PC-9 (cell line): Measurements from ENCODE around the gene ABCA7. TPM values are rescaled to one million over a fixed set of nuclear protein-coding genes. Genes with fewer than 3 reads are reported as not detected.

Source experiments
- BruUV-seq: library from RNA; stranded (reverse); fragments of 400-500 nt; replicated peaks from 2 replicates; lab custom pipeline; 2021; lab: Mats Ljungman, UMichigan
- CTCF ChIA-PET: fragments of 300-600 bp; sonication (Branson Sonifier 250); formaldehyde crosslinking; loops from one replicate; lab custom pipeline; 2022; ENCODE audit warnings: antibody characterized with exemption; lab: Charles Lee
- POLR2A ChIA-PET: fragments of 300-600 bp; sonication (Branson Sonifier 250); formaldehyde crosslinking; loops from one replicate; lab custom pipeline; 2022; ENCODE audit warnings: antibody characterized with exemption; ENCODE audit not compliant: unreplicated experiment; lab: Charles Lee
- DNase-seq, 2 experiments: peaks; one replicate each; pipeline versions ENCODE4 v3.0.0 to v3.0.0-alpha.2; 2015 to 2022; ENCODE audit warnings: mixed read lengths in 1 of 2
- H2AFZ ChIP-seq: fragments of 200-600 bp; sonication (generic); 2 replicates; pipeline ENCODE4 v1.8.1; 2017; ENCODE audit warnings: antibody characterized with exemption
- H3F3A ChIP-seq: fragments of 200-600 bp; sonication (generic); 2 replicates; pipeline ENCODE4 v1.8.1; 2017; ENCODE audit warnings: antibody characterized with exemption, mild to moderate bottlenecking, low read depth; ENCODE audit not compliant: insufficient read depth
- H3K27ac ChIP-seq: fragments of 200-600 bp; sonication (generic); 2 replicates; pipeline ENCODE4 v1.6.1; 2016; ENCODE audit warnings: mixed run types
- H3K27me3 ChIP-seq: fragments of 200-600 bp; sonication (generic); 2 replicates; pipeline ENCODE4 v1.6.1; 2016; ENCODE audit warnings: low read depth, mixed run types; ENCODE audit not compliant: insufficient read depth
- H3K36me3 ChIP-seq: fragments of 200-600 bp; sonication (generic); 2 replicates; pipeline ENCODE4 v1.6.1; 2016; ENCODE audit warnings: low read depth, mixed run types
- H3K4me1 ChIP-seq: fragments of 200-600 bp; sonication (generic); replicated peaks from 2 replicates; pipeline ENCODE4 v1.6.1; 2016; ENCODE audit warnings: mixed run types; ENCODE audit not compliant: insufficient read depth
- H3K4me2 ChIP-seq: fragments of 200-600 bp; sonication (generic); 2 replicates; pipeline ENCODE4 v1.6.1; 2017; ENCODE audit warnings: mixed run types
- H3K4me3 ChIP-seq: fragments of 200-600 bp; sonication (generic); 2 replicates; pipeline ENCODE4 v1.6.1; 2016; ENCODE audit warnings: mixed run types
- H3K79me2 ChIP-seq: fragments of 200-600 bp; sonication (generic); 2 replicates; pipeline ENCODE4 v1.6.1; 2017; ENCODE audit warnings: low read depth, mixed run types
- H3K9me2 ChIP-seq: fragments of 200-600 bp; sonication (generic); 2 replicates; pipeline ENCODE4 v1.8.1; 2017; ENCODE audit warnings: mild to moderate bottlenecking; ENCODE audit not compliant: insufficient read depth
- H3K9me3 ChIP-seq: fragments of 200-600 bp; sonication (generic); 2 replicates; pipeline ENCODE4 v1.8.1; 2016; ENCODE audit warnings: low read depth; ENCODE audit not compliant: insufficient read depth
- H4K20me1 ChIP-seq: fragments of 200-600 bp; sonication (generic); 2 replicates; pipeline ENCODE4 v1.8.1; 2017; ENCODE audit not compliant: insufficient read depth
- CTCF ChIP-seq: fragments of 200-600 bp; sonication (generic); conservative IDR thresholded peaks from 2 replicates; pipeline ENCODE4 v1.6.1; 2017; ENCODE audit warnings: mixed run types, antibody characterized with exemption, mild to moderate bottlenecking, moderate library complexity
- EZH2 ChIP-seq: fragments of 200-600 bp; sonication (generic); IDR thresholded peaks from 2 replicates; pipeline ENCODE4 v1.8.0; 2017; ENCODE audit warnings: antibody characterized with exemption, low read depth
- intact Hi-C: fragments of 100-400 bp; cut with micrococcal nuclease; formaldehyde crosslinking; loops from one replicate; pipeline ENCODE4 v1.10.0; 2022; ENCODE audit not compliant: unreplicated experiment
- total RNA-seq: library from RNA; stranded (reverse); gene quantifications from 2 replicates; pipeline ENCODE4 v1.2.3, GENCODE V29; 2021

The ABCA7 gene
- total RNA-seq, 1 experiment from 2014 or later, result 29.9 TPM

- Histone ChIP-seq H3K9me3 (peaks cover 8% of the 10 kb centered on the region; the same call in 1 of the 2 replicates), H3K79me2 (peaks cover 19% of the 10 kb centered on the region), H3K36me3 (no peaks in the 10 kb centered on the region), H2AFZ (no peak overlapping the region), H3K9me2 (no peaks in the 10 kb centered on the region), H3K27ac (peak overlapping the region; percentile 97), H4K20me1 (peaks cover 26% of the 10 kb centered on the region), H3K4me3 (peak overlapping the region; percentile 49; the same call in 1 of the 2 replicates), H3K4me1 (peaks cover 81% of the 10 kb centered on the region), H3K27me3 (no peaks in the 10 kb centered on the region), H3F3A (peaks cover 82% of the 10 kb centered on the region), H3K4me2 (peak overlapping the region; percentile 82)
- CTCF ChIA-PET, result interaction anchor here (0.6 to 0.7 kb wide), 3 partner anchors 53 to 317 kb away, joined by 3 to 4 read pairs (median 3); no protein-coding TSS in a partner anchor
- no peak for TF ChIP-seq EZH2
- no peak for TF ChIP-seq CTCF
- DNase-seq, result peak; percentile 84 to 97
- POLR2A ChIA-PET, result interaction anchor here (0.5 to 0.7 kb wide), 4 partner anchors 28 to 118 kb away, joined by 3 to 17 read pairs (median 4); no protein-coding TSS in a partner anchor
- intact Hi-C loops, result loop anchor here (2.0 to 5.0 kb wide), 4 partner anchors 35 to 86 kb away; partner anchors contain the start of gene ARHGAP45
- no TSS peak for BruUV-seq
Observed at GRCh38 chr19:1102407-1103131, 62.7 kb downstream of the ABCA7 start.

GRCh38 chr19:1103132-1103707, 63.3 kb downstream of the ABCA7 start:
- ChIA-PET CTCF (interaction anchor here (0.6 to 0.7 kb wide), 3 partner anchors 53 to 317 kb away, joined by 3 to 4 read pairs (median 3); no protein-coding TSS in a partner anchor), POLR2A (interaction anchor here (0.5 to 1.0 kb wide), 6 partner anchors 28 to 166 kb away, joined by 3 to 27 read pairs (median 4); partner anchors contain the start of gene CIRBP)
- Histone ChIP-seq H3K4me2 (peak overlapping the region; percentile 82), H3K27ac (peak overlapping the region; percentile 97), H3F3A (peaks cover 80% of the 10 kb centered on the region), H3K36me3 (no peaks in the 10 kb centered on the region), H2AFZ (no peak overlapping the region; the same call in 1 of the 2 replicates), H4K20me1 (peaks cover 30% of the 10 kb centered on the region), H3K79me2 (peaks cover 19% of the 10 kb centered on the region), H3K9me3 (peaks cover 8% of the 10 kb centered on the region; the same call in 1 of the 2 replicates), H3K9me2 (no peaks in the 10 kb centered on the region), H3K4me3 (peak overlapping the region; percentile 49; the same call in 1 of the 2 replicates), H3K4me1 (peaks cover 78% of the 10 kb centered on the region), H3K27me3 (no peaks in the 10 kb centered on the region)
- no peak for DNase-seq
- TSS peak; percentile 87 for BruUV-seq
- intact Hi-C loops, result loop anchor here (2.0 to 5.0 kb wide), 4 partner anchors 36 to 86 kb away; partner anchors contain the start of gene ARHGAP45
- TF ChIP-seq EZH2 (no peak), CTCF (no peak)

GRCh38 chr19:1103708-1104310, 63.9 kb downstream of the ABCA7 start, which contains the start of gene GPX4:
Gene GPX4, plus strand, starts transcription at chr19:1103994. Its CDS starts 50 bp downstream, at chr19:1104044.
- Histone ChIP-seq H3K27me3 (no peaks in the 10 kb centered on the region), H3F3A (peaks cover 74% of the 10 kb centered on the region), H3K4me1 (peaks cover 72% of the 10 kb centered on the region), H3K36me3 (no peaks in the 10 kb centered on the region), H3K4me3 (peak within 1 kb of the TSS; percentile 78), H3K4me2 (peak within 1 kb of the TSS; percentile 88), H3K9me3 (peaks cover 8% of the 10 kb centered on the region; the same call in 1 of the 2 replicates), H3K9me2 (no peaks in the 10 kb centered on the region), H4K20me1 (peaks cover 30% of the 10 kb centered on the region), H2AFZ (no peak within 1 kb of the TSS; the same call in 1 of the 2 replicates), H3K79me2 (peaks cover 19% of the 10 kb centered on the region), H3K27ac (peak within 1 kb of the TSS; percentile 97)
- intact Hi-C loops, result loop anchor here (2.0 to 5.0 kb wide), 4 partner anchors 37 to 87 kb away; partner anchors contain the start of gene ARHGAP45
- no TSS peak for BruUV-seq
- DNase-seq, result peak; percentile 93 to 96
- POLR2A ChIA-PET, result interaction anchor here (0.6 to 1.0 kb wide), 7 partner anchors 38 to 478 kb away, joined by 3 to 27 read pairs (median 6); partner anchors contain the start of gene CIRBP
- TF ChIP-seq CTCF (no peak), EZH2 (no peak)
- CTCF ChIA-PET, result no interaction called here
